Left lung (tissue), 10 donors: Measurements from ENCODE around the gene MACROD2. TPM values are rescaled to one million over a fixed set of nuclear protein-coding genes. Genes with fewer than 3 reads are reported as not detected.

Source experiments
- ATAC-seq: fragments of 200-7000 bp; cut with Tn5 transposase; one replicate; pipeline ENCODE4 v1.9.1; 2020; ENCODE audit warnings: moderate library complexity
- DNase-seq, 4 donors: peaks; one replicate each; pipeline ENCODE4 v3.0.0-alpha.2; 2013 to 2020
- H3K27ac ChIP-seq, 2 donors: fragments of 200-600 bp; sonication (generic) in 1 of 2; one replicate each; pipeline versions ENCODE4 v1.5.0 to v1.8.0; 2020 to 2021
- H3K27me3 ChIP-seq, 2 donors: fragments of 200-600 bp; sonication (generic) in 1 of 2; one replicate each; pipeline versions ENCODE4 v1.5.0 to v1.8.0; 2020 to 2021
- H3K36me3 ChIP-seq, 2 donors: fragments of 200-600 bp; sonication (generic) in 1 of 2; one replicate each; pipeline versions ENCODE4 v1.5.0 to v1.8.0; 2020 to 2021
- H3K4me1 ChIP-seq, 2 donors: fragments of 200-600 bp; one replicate each; pipeline ENCODE4 v1.8.0; 2021
- H3K4me3 ChIP-seq, 2 donors: fragments of 200-600 bp; sonication (generic) in 1 of 2; one replicate each; pipeline versions ENCODE4 v1.5.0 to v1.8.0; 2020 to 2021; ENCODE audit warnings: mild to moderate bottlenecking in 1 of 2
- H3K9me3 ChIP-seq, 2 donors: fragments of 200-600 bp; sonication (generic) in 1 of 2; one replicate each; pipeline versions ENCODE4 v1.5.0 to v1.8.0; 2020 to 2021
- CTCF ChIP-seq, 2 donors: fragments of 200-600 bp; sonication (generic) in 1 of 2; IDR thresholded peaks; one replicate each; pipeline versions ENCODE4 v1.5.0 to v1.8.0; 2021; ENCODE audit warnings: antibody characterized with exemption in 2 of 2
- intact Hi-C, 2 donors: fragments of 100-400 bp; cut with DNase I; formaldehyde crosslinking; loops; one replicate each; pipeline versions ENCODE4 v1.11.2 to v1.14.2; 2022
- polyA plus RNA-seq, 6 donors: library from polyadenylated mRNA; unstranded; fragments of 120-200 nt; gene quantifications; one replicate each; pipeline ENCODE4 v1.2.1, GENCODE V29; 2013; ENCODE audit not compliant: insufficient read length in 6 of 6
- total RNA-seq, 2 donors: library from RNA; stranded (reverse); fragmentation: NEBNext Ultra II Directional; extraction: Animal tissue kit (Norgen Biotek cat#: 25700); gene quantifications; one replicate each; pipeline ENCODE4 v1.2.1, GENCODE V29; 2021
- donor health status: DM: no; HTN: yes; CAD: no.
- donor health status: DM: no; HTN: no; CAD: no.

The MACROD2 gene
- total and polyA plus RNA-seq, 8 donors = 6.1 to 23.6 (median 8.9) TPM

GRCh38 chr20:14929388-14929787, 934.1 kb downstream of the MACROD2 start:
- no peaks in the 10 kb centered on the region for H3K36me3 ChIP-seq
- peaks cover 0 to 2% of the 10 kb centered on the region in 2 donors for H3K9me3 ChIP-seq
- H3K4me1 ChIP-seq = no peaks in the 10 kb centered on the region
- ATAC-seq = no peak
- H3K4me3 ChIP-seq = no peak overlapping the region
- H3K27me3 ChIP-seq = no peaks in the 10 kb centered on the region
- intact Hi-C loops = no loop called here
- no peak for TF ChIP-seq CTCF (IDR thresholded peaks at IDR 0.05)
- DNase-seq = no peak
- H3K27ac ChIP-seq = no peak overlapping the region

DNA sequence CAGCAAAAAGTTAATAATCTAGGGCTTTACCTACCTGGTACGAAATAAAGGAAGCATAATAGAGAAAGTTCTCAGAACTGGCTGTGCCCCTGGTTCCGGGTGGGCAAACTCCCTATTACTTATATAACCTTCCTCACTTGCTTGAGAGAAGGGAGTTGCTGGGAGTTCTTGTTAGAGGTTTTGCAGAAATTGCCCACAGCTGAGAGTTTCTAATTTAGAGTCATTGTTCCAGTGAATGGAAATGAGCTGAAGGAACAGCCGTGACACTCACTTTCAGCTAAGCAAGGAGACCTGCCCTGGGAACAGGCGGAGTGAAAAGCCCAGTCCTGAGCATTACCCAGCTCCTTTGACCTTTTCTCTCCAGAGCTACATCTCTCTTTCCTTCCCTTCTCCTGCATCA, 936.7 kb downstream of the MACROD2 start:
- H3K36me3 ChIP-seq = no peaks in the 10 kb centered on the region
- intact Hi-C loops = no loop called here
- TF ChIP-seq CTCF (IDR thresholded peaks at IDR 0.05) = no peak
- no peak overlapping the region for H3K4me3 ChIP-seq
- H3K9me3 ChIP-seq = peaks cover 0 to 2% of the 10 kb centered on the region in 2 donors
- no peak for ATAC-seq
- H3K4me1 ChIP-seq = no peaks in the 10 kb centered on the region
- H3K27ac ChIP-seq = no peak overlapping the region
- no peak for DNase-seq
- no peaks in the 10 kb centered on the region for H3K27me3 ChIP-seq

- H3K4me3 ChIP-seq = no peak overlapping the region
- H3K27me3 ChIP-seq = no peaks in the 10 kb centered on the region
- no peak overlapping the region for H3K27ac ChIP-seq
- TF ChIP-seq CTCF (IDR thresholded peaks at IDR 0.05) = no peak
- ATAC-seq = peak; percentile 52
- no peaks in the 10 kb centered on the region for H3K4me1 ChIP-seq
- intact Hi-C loops = no loop called here
- no peak for DNase-seq
- H3K36me3 ChIP-seq = no peaks in the 10 kb centered on the region
- H3K9me3 ChIP-seq = peaks cover 0 to 14% of the 10 kb centered on the region in 2 donors
These were observed 940.0 kb downstream of the MACROD2 start for GRCh38 chr20:14935285-14935684.

GRCh38 chr20:14937021-14937420, 941.7 kb downstream of the MACROD2 start:
- Histone ChIP-seq H3K36me3 (no peaks in the 10 kb centered on the region), H3K27ac (no peak overlapping the region), H3K4me1 (no peaks in the 10 kb centered on the region), H3K4me3 (no peak overlapping the region), H3K27me3 (no peaks in the 10 kb centered on the region), H3K9me3 (peaks cover 0 to 23% of the 10 kb centered on the region in 2 donors)
- no peak for DNase-seq
- intact Hi-C loops = no loop called here
- no peak for TF ChIP-seq CTCF (IDR thresholded peaks at IDR 0.05)
- no peak for ATAC-seq

- intact Hi-C loops = no loop called here
- Histone ChIP-seq H3K36me3 (no peaks in the 10 kb centered on the region), H3K27me3 (no peaks in the 10 kb centered on the region), H3K9me3 (peaks cover 0 to 23% of the 10 kb centered on the region in 2 donors), H3K4me3 (no peak overlapping the region), H3K4me1 (no peaks in the 10 kb centered on the region), H3K27ac (no peak overlapping the region)
- no peak for TF ChIP-seq CTCF (IDR thresholded peaks at IDR 0.05)
- DNase-seq = no peak
- ATAC-seq = no peak
These were observed 942.5 kb downstream of the MACROD2 start for GRCh38 chr20:14937846-14938245.
